Retinal pigment epithelial cell (primary cell): ENCODE results near the gene MBLAC1.

Source experiments
- DNase-seq: peaks from one replicate; pipeline ENCODE4 v3.0.0-alpha.2; 2010; ENCODE audit warnings: low read depth
- H3K4me3 ChIP-seq: 2 replicates; pipeline ENCODE4 v1.5.1; 2011; ENCODE audit warnings: mild to moderate bottlenecking, low read length, control low read depth, moderate library complexity
- TF ChIP-seq, protein P1 (sequence below): conservative IDR thresholded peaks from 2 replicates; pipeline ENCODE4 v1.5.1; 2011; ENCODE audit warnings: low read depth, low read length, control low read depth, inconsistent platforms

MBLAC1 gene, protein sequence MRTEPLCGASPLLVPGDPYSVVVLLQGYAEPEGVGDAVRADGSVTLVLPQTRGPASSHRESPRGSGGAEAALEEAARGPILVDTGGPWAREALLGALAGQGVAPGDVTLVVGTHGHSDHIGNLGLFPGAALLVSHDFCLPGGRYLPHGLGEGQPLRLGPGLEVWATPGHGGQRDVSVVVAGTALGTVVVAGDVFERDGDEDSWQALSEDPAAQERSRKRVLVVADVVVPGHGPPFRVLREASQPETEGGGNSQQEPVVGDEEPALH

DNA sequence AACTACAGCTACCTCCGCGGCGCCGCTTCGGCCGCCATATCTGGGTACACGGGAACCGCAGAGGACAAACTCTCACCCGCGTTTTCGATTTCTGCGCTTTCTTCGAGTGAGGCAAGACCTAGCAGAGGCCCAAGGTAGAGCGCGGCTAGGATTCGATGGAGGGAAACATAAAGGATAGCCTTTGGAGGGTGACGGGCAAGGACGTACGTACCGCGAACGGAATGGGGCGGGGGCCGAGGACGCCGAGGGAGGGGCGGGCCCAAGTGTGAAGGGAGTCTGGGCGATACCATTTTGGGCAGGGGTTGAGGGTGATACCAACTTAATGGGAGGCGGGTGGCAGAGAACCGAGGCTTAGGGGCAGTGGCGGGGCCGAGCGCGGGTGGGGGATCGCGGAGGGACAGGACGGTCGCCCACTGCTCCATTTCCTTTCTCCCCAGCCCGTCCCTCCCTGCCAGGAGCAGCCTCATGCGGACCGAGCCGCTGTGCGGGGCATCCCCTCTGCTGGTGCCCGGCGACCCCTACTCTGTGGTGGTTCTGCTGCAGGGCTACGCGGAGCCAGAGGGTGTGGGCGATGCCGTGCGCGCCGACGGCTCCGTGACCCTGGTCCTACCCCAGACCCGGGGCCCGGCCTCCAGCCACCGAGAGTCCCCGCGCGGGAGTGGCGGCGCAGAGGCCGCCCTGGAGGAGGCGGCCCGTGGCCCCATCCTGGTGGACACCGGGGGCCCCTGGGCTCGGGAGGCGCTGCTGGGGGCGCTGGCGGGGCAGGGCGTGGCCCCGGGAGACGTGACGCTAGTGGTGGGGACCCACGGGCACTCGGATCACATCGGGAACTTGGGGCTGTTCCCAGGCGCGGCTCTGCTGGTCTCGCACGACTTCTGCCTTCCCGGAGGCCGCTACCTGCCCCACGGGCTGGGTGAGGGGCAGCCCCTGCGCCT, at the start of gene MBLAC1:
Gene MBLAC1, plus strand, starts transcription at position 37 of the 935 bp plus-strand sequence. Its CDS starts 429 bp downstream, at position 466.
- peak within 1 kb of the TSS; percentile 64 for H3K4me3 ChIP-seq
- TF ChIP-seq, protein P1, sequence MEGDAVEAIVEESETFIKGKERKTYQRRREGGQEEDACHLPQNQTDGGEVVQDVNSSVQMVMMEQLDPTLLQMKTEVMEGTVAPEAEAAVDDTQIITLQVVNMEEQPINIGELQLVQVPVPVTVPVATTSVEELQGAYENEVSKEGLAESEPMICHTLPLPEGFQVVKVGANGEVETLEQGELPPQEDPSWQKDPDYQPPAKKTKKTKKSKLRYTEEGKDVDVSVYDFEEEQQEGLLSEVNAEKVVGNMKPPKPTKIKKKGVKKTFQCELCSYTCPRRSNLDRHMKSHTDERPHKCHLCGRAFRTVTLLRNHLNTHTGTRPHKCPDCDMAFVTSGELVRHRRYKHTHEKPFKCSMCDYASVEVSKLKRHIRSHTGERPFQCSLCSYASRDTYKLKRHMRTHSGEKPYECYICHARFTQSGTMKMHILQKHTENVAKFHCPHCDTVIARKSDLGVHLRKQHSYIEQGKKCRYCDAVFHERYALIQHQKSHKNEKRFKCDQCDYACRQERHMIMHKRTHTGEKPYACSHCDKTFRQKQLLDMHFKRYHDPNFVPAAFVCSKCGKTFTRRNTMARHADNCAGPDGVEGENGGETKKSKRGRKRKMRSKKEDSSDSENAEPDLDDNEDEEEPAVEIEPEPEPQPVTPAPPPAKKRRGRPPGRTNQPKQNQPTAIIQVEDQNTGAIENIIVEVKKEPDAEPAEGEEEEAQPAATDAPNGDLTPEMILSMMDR, result no peak
- peak; percentile 74 for DNase-seq

DNA sequence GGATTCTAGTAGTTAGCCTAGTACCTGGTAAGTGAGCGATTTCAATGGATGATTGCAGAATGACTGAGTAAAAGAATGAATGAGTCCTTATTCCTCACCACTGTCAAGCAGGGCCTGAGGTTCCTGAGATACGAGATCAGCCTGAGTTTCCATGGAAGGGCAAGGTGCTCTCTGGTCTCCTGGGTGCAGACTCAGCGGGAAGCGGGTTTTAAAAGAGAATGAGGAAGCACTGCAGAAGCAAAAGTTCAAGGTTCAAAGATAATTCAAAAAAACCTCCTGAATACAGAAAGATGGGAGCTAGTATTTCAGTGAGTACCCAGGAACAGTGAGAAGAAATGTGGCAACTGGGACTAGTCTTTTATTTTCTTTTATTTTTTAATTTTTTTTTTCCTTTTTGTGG, 49.6 kb upstream of the MBLAC1 start:
- TF ChIP-seq, protein P1, result no peak
- DNase-seq, result no peak
- H3K4me3 ChIP-seq, result no peak overlapping the region

DNA sequence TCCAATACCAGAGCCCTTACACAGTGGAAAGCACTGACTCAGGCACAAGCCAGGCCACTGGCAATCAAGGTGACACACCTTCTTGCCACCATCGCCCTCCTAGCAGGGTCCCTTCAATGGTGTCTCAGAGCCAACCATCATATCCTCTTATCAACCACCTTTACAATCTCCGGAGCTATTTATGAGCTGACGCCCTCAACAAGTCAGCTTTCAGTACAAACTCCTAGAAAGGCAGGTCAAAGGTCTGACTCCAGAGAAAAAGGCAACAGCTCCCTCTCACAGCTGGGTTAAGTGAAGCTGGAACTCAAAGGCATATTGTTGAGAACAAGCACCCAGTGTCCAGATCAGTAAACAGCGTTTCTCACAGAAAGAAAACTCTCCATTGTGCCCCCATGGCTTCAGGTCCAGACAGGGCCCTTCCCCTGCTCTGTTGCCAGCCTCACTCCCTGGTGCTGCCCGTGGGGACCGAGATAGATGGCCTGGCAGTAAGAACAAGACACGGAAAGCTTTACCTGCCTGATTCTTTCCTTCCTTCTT, 47.7 kb upstream of the MBLAC1 start:
- TF ChIP-seq, protein P1, result no peak
- no peak overlapping the region for H3K4me3 ChIP-seq
- no peak for DNase-seq

DNA sequence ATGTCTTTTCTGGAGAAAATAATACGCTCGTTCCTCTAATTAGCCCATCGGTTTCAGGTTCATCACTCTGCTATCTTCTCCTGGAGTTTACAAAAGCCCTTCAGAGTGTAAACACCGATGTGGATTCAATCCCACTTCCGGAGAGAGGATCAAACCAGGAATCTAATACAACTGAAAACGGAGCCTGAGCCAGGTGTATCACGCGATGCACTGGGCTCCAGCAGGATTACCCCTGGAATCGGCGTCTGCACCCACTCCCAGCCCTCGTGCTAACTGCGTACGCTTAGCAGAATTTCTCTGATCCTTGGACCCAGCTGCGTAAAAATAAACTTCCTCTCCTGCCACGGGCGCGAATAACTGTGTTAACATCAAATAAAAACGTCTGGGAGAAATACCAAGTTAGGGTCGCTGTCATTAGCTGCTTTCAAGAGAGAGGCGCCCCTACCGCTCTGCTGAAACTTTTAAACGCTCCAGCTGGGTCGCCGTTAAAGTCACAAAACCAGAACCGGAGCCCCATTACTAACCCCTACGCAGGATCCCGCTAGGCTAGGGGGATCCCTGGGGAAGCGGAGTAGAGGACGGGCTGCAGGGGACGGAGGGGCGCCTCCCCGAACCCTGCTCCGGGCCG, 45.7 kb upstream of the MBLAC1 start:
- DNase-seq, result peak; percentile 30
- peak overlapping the region; percentile 96 for H3K4me3 ChIP-seq
- TF ChIP-seq, protein P1, result no peak

DNA sequence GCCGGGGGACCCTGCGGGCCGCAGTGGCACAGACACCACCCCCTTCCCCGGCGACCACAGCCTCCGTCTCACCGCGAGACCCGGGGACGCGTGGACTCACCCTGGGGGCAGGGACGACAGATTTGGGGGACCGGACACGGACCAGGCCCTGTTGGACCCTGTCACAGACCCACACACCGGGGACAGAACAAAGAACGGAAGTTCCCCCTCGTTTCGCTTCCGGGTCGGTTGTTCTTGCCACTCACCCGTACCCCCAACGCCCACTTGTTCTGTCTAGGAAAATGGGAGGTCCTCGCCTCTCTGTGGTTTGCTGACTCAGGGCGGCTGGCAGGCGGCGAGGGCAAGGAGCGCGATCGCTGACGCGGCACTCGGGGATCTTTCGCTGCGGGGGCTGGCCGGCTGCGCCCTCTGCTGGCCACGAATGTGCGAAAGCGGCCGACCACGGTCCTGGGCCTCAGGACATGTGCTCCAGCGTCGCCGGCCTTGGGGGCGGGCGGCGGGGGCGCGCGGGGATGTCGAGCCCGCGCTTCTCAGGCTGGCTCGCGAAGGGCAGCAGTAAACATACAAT, 45.1 kb upstream of the MBLAC1 start, which contains the start of gene ZNF3:
Gene ZNF3, minus strand, starts transcription at position 189 of the 568 bp plus-strand sequence. CDS start 4,366 bp downstream, outside the sequence.
- DNase-seq, result peak; percentile 97
- TF ChIP-seq, protein P1, result peak; percentile 74
- peak within 1 kb of the TSS; percentile 96 for H3K4me3 ChIP-seq

DNA sequence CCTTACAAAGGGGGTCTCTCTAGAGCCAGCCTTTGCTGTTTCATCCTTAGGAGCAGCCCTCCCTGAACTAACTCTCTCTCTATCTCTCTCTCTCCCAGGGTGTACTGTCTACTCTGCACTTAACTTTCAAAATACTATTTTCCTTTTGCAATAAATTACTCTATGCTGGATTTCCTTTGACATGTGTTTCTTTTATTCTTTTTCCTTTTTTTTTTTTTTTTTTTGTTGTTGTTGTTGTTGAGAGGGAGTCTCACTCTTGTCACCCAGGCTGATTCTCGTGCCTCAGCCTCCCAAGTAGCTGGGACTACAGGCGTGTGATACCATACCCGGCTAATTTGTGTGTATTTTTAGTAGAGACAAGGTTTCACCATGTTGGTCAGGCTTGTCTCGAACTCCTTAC, 43.8 kb upstream of the MBLAC1 start:
- DNase-seq, result no peak
- TF ChIP-seq, protein P1, result no peak
- no peak overlapping the region for H3K4me3 ChIP-seq
